Progenitor cell of endocrine pancreas (in vitro differentiated cells): ENCODE results near the gene UQCC3. TPM values are rescaled to one million over a fixed set of nuclear protein-coding genes. Genes with fewer than 3 reads are reported as not detected.

ENCODE experiments used
- DNase-seq: peaks from one replicate; pipeline ENCODE4 v3.0.0; 2021; ENCODE audit warnings: low spot score; ENCODE audit not compliant: unreplicated experiment
- H3K27ac Mint-ChIP-seq: 2 replicates; pipeline ENCODE4 v1.8.0; 2021; ENCODE audit warnings: mild to moderate bottlenecking, moderate library complexity, mixed read lengths
- H3K27me3 Mint-ChIP-seq: 2 replicates; pipeline ENCODE4 v1.8.0; 2021; ENCODE audit warnings: mixed read lengths
- H3K36me3 Mint-ChIP-seq: 2 replicates; pipeline ENCODE4 v1.8.0; 2022; ENCODE audit warnings: mixed read lengths; ENCODE audit not compliant: insufficient read depth
- H3K4me1 Mint-ChIP-seq: 2 replicates; pipeline ENCODE4 v1.8.0; 2021; ENCODE audit warnings: low read depth, mixed read lengths
- H3K4me3 Mint-ChIP-seq: 2 replicates; pipeline ENCODE4 v1.8.0; 2021; ENCODE audit warnings: low read depth, mild to moderate bottlenecking, moderate library complexity, mixed read lengths
- H3K9me3 Mint-ChIP-seq: 2 replicates; pipeline ENCODE4 v1.8.0; 2021; ENCODE audit warnings: low read depth, mixed read lengths
- CTCF ChIP-seq: fragments of 200-600 bp; sonication (generic); IDR thresholded peaks from one replicate; pipeline ENCODE4 v1.5.0; 2021; ENCODE audit warnings: antibody characterized with exemption, mild to moderate bottlenecking; ENCODE audit not compliant: unreplicated experiment
- total RNA-seq: library from RNA; stranded (reverse); gene quantifications from 2 replicates; pipeline ENCODE4 v1.2.1, GENCODE V29; 2021

UQCC3 gene
- total RNA-seq, 1 donor from 2014 or later = 7.0 TPM

GRCh38 chr11:62706850-62707247 is 35.4 kb downstream of the UQCC3 start:
- Mint-ChIP-seq H3K36me3 (peaks cover 11% of the 10 kb centered on the region), H3K27ac (peak overlapping the region; percentile 81), H3K4me3 (peak overlapping the region; percentile 64), H3K4me1 (peaks cover 28% of the 10 kb centered on the region), H3K9me3 (no peaks in the 10 kb centered on the region), H3K27me3 (no peaks in the 10 kb centered on the region)
- DNase-seq = no peak
- TF ChIP-seq CTCF = no peak

- Mint-ChIP-seq H3K27me3 (no peaks in the 10 kb centered on the region), H3K36me3 (peaks cover 12% of the 10 kb centered on the region), H3K9me3 (no peaks in the 10 kb centered on the region), H3K4me1 (peaks cover 28% of the 10 kb centered on the region), H3K4me3 (peak within 1 kb of the TSS; percentile 95), H3K27ac (peak within 1 kb of the TSS; percentile 99)
- no peak for DNase-seq
- TF ChIP-seq CTCF = no peak
Measured at GRCh38 chr11:62707277-62707861, 35.9 kb downstream of the UQCC3 start, which contains the start of the genes BSCL2 and GNG3. TSS of gene BSCL2 (minus strand) at chr11:62707424. CDS start at chr11:62707195, 229 bp downstream. TSS of gene GNG3 (plus strand) at chr11:62707676. CDS start at chr11:62708296, 620 bp downstream.

- Mint-ChIP-seq H3K36me3 (peaks cover 10% of the 10 kb centered on the region), H3K27ac (peak overlapping the region; percentile 99), H3K4me3 (peak overlapping the region; percentile 95), H3K9me3 (no peaks in the 10 kb centered on the region), H3K27me3 (no peaks in the 10 kb centered on the region), H3K4me1 (peaks cover 34% of the 10 kb centered on the region)
- no peak for DNase-seq
- TF ChIP-seq CTCF = no peak
Measured at GRCh38 chr11:62708392-62708791, 36.9 kb downstream of the UQCC3 start.

- Mint-ChIP-seq H3K27me3 (no peaks in the 10 kb centered on the region), H3K27ac (peak overlapping the region; percentile 99), H3K36me3 (peaks cover 13% of the 10 kb centered on the region), H3K4me1 (peaks cover 36% of the 10 kb centered on the region), H3K4me3 (peak overlapping the region; percentile 95), H3K9me3 (no peaks in the 10 kb centered on the region)
- TF ChIP-seq CTCF = no peak
- no peak for DNase-seq
Measured at GRCh38 chr11:62708793-62709192, 37.3 kb downstream of the UQCC3 start.

GRCh38 chr11:62709247-62710000 is 38.0 kb downstream of the UQCC3 start:
- Mint-ChIP-seq H3K27ac (peak overlapping the region; percentile 99), H3K4me3 (peak overlapping the region; percentile 95), H3K9me3 (no peaks in the 10 kb centered on the region), H3K4me1 (peaks cover 41% of the 10 kb centered on the region), H3K27me3 (no peaks in the 10 kb centered on the region), H3K36me3 (peaks cover 16% of the 10 kb centered on the region)
- TF ChIP-seq CTCF = peak; percentile 8
- DNase-seq = peak; percentile 83
